Transverse colon (tissue), 3 donors: ENCODE results near the gene CFAP126.

Source experiments
- CTCF ChIP-seq, 5 experiments: fragments of 200-600 bp in 3 of 5; fragments of 450-650 bp in 2 of 5; sonication (generic) in 3 of 5; IDR thresholded peaks; 1 replicate in 2 of 5; 2 replicates in 3 of 5; pipeline ENCODE4 v1.5.1; 2016 to 2017; ENCODE audit warnings: antibody characterized with exemption in 5 of 5, inconsistent platforms in 3 of 5, mild to moderate bottlenecking in 2 of 5, moderate library complexity in 1 of 5
- EP300 ChIP-seq: sonication (generic); formaldehyde crosslinking; IDR thresholded peaks from one replicate; pipeline ENCODE4 v1.6.1; 2017; ENCODE audit warnings: antibody characterized with exemption, low read depth

- TF ChIP-seq EP300 = no peak
- no peak for TF ChIP-seq CTCF (IDR thresholded peaks at IDR 0.05)
Measured at GRCh38 chr1:161359291-161359690, 8.4 kb downstream of the CFAP126 start.
